ENCODE data around the gene FBXL13.
"Not testable (repeated sequence)": the region's sequence is repeated elsewhere in the genome, so short reads cannot be mapped to it uniquely, and the experiment has no call there.

Gene FBXL13

DNA sequence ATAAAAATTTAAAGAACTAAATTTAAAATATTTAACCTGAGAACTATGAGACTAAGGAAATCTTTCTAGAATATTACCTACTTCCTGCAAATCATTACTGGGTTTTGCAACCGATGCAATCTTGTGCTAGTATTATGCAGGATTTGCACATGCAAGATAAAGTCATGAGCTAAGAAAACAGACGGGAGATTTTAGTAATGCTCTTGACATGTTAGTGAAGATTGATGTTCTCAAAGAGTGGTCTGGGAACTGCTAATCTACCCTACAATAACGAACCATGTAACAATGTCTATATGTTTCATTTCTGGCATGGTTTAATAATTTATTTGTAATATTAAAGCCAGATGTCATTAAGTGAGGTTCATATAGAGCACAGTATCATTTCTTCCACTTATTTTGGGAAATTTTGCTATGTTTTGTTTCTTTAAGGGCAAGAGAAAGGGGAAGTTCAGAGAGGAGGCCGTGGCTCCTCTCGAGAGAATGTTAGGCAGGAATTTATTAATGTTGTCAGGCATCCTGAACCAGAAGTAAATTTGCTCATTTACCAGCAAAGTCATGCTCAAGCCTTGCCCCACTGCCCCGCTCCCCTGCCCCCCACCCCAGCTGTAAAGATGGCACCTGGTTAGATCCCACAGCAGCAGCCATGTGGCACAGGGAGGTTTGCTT, 139.0 kb downstream of the FBXL13 start:
- no peak for DNase-seq (ENCODE audit: low spot score)

DNA sequence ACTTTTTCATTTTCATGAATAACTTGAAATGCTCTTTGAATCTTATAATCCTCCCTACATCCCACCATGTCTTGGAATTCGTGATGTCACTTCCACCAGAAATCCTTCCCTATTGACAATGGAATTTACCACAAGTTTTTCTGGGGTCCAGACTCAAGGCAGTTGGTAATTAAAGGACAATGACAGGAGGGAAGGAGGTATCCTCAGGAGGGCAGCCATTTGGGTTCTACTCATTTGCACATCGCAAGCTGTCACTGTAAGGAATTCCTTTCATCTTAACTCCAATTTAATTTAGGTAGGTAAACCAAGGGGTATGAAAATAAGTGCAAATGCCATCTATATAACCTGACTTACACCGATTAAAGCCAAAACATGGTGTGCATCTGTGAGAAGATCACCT, 139.9 kb downstream of the FBXL13 start:
- no peak for DNase-seq (ENCODE audit: low spot score)

DNA sequence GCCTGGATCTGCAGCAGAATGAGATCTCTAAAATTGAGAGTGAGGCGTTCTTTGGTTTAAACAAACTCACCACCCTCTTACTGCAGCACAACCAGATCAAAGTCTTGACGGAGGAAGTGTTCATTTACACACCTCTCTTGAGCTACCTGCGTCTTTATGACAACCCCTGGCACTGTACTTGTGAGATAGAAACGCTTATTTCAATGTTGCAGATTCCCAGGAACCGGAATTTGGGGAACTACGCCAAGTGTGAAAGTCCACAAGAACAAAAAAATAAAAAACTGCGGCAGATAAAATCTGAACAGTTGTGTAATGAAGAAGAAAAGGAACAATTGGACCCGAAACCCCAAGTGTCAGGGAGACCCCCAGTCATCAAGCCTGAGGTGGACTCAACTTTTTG, 140.4 kb downstream of the FBXL13 start:
- DNase-seq (ENCODE audit: low spot score) = no peak

DNA sequence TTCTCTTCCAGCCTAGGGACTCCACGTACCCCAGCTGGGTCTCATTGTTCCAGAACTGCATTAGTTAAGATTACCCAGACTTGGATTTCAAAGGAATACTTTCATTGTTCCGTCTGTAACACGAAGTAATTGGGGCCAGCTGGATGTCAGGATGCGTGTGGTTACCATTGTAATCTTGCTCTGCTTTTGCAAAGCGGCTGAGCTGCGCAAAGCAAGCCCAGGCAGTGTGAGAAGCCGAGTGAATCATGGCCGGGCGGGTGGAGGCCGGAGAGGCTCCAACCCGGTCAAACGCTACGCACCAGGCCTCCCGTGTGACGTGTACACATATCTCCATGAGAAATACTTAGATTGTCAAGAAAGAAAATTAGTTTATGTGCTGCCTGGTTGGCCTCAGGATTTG, 140.8 kb downstream of the FBXL13 start:
- no peak for DNase-seq (ENCODE audit: low spot score)

DNA sequence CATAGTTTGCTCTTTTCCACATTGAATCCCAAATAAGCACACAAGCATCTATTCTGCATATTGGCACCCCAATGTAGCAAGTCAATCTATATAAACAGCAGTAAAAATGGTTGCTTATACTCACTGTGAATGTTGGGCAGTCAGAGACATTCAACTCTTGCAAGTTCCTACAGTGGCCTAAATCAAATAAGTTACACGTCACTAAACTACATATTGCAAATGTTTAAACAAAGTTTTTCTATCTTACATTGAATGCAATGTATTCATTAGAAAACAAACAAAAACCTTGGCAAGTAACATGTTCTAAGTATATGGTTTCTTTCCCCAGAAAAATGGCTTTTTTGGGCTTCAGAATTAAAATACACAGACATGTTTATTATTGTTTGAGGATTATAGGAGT, 142.8 kb downstream of the FBXL13 start:
- no peak for DNase-seq (ENCODE audit: low spot score)

DNA sequence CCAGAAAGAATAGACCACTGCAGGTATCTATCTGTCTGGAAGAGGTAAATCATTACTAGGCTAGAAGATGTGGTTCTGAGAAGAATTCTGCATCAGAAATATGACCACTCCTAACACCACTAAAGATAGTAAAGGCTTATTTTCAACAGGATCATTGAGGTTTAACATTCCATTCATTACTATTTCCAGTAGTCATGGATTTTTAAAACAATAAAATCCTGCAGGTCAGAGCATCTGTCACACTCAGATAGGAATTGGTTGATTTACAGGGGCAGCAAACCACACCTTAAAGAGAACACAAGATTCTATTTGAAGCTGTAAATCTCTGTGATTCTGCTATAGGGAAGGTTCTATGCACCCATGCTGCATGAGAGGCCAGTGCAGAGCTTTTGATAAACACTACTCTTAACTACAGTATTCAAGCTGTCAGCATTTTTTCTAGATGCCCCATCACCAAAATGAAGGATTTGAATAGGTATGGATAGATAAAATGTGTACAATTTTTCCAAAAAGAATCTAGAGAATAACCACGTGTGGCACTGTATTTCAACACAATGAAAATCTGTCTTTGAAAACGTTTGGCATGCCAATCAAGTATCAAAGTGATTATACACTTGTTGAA, 147.2 kb downstream of the FBXL13 start:
- no peak for DNase-seq (ENCODE audit: low spot score)

DNA sequence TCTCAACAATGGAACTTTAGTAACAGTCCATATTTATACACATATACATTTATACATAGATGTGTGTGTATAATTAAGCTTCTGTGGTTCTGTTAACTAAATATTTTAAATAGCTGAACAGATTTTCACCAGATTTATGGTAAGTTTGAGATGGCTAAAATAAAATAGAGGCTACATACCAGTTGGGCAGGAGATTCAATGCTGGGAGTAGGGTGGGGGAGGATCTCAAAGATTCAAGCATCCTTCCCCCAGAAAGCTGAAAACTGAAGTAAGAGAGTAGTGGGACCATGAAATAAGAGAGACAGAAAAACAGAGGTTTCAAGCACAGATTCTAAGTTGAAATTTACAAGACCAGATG, 147.8 kb downstream of the FBXL13 start:
- no peak for DNase-seq (ENCODE audit: low spot score)

DNA sequence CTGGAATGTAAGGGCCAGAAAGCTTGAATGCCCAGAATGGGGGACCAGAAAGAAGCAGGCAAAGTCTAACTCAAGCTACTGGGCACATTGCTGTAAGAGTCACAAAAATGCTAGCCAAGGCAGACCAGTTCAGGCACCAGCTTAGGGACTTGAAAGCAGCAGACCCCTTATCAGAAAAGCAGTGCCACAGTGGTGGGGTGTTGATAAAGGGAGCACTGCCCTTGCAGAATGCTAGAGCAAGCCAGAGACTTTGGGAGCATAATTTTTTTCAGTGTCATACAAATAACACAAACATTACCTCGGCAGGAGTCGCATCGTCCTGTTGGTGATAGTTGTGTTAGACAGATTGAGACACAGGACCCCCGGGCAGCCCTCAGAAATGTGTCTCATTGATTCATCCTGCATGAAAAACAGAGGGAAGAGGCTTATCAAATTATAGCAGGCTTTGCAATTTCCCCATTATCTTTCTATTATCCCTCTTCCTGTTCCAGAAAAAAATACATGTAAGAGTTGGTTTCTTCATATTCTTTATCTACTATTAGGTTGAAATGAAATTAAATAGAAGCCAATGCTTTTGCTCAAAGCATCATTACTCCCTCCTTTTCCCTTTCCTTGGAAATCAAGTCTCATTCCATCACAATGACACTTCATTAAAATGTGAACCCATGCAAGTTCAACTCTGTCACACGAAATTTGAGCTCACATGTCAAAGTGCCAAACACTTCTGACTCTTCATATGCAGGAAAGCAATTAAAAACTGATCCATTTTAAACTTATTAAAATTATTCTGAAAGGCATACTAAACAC, 148.4 kb downstream of the FBXL13 start:
- no peak for DNase-seq (ENCODE audit: low spot score)

DNA sequence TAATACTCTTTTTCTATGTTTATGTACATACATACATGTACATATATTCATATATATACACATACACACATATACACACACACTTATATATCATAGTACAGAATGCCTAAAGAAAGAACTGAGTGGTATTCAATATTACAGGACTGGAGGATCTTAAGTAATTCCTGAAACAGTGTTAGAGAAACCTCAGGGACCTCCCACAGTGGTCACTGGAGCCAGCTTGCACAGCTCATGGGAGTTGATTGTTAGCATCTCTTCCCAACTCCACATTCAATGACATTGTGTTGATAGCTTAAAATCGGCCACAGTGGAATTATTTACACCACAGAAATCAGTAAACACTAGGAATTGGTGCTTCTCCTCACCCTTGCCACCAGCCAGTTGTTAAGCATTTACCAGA, 155.8 kb downstream of the FBXL13 start:
- no peak for DNase-seq (ENCODE audit: low spot score)

DNA sequence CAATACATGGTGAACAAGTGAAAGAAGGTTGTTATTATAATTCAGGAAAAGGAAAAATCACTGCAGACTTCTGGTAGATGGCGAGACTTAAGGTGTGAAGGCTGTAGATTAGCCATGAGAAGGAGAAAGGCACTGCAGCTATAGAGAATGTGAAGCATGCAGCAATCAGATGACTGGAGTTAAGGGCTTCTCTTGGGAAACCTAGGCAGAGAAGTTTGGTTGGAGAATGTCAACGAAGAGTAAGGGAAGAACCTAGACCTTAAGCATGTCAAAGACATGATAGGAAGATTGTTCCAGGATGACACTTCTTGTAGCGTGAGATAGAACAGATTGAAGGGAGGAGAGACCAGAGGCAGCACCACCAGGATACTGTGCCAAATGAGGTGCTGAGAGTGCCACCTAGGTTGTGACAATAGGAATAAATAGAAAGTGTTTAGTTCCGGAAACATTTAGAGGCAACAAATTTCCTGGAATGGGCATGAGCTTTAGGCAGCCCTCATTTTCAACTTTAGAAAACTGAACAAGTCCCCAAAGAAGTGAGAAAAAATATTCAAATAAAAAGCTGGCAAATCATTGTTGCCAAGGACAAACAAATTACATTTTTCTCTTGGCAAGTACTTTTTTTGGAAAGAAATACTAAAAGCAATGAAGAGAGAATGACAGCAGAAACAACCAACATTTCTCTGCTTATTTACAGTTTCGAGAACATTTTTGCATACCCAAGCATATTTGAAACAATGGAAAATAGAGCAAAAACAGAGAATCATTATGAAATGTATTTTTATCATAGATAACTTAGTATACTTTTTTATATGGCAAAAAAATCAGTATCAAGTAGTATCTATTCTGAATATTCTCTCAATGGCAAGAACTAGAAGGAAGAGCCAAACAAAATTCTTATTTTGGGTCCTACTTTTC, 156.9 kb downstream of the FBXL13 start:
- no peak for DNase-seq (ENCODE audit: low spot score)

DNA sequence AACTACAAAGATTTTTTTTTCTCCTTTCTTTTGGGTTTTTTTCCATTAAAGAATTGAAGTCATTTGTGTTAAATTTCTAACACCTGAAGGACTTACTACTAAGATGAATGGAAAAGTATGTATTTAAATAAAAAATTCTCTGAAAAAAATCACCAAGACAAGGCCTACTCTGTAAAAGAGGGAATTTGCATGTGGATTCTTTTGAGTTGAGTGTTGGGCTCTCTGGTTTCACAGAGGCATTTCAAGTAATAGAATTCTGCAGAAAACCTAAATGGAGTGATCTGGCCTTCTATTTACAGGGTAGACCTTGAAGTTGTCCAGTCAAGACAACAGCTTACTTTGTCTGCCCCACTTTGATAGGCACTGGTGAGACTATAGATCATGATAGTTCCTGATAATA, 157.7 kb downstream of the FBXL13 start:
- no peak for DNase-seq (ENCODE audit: low spot score)

DNA sequence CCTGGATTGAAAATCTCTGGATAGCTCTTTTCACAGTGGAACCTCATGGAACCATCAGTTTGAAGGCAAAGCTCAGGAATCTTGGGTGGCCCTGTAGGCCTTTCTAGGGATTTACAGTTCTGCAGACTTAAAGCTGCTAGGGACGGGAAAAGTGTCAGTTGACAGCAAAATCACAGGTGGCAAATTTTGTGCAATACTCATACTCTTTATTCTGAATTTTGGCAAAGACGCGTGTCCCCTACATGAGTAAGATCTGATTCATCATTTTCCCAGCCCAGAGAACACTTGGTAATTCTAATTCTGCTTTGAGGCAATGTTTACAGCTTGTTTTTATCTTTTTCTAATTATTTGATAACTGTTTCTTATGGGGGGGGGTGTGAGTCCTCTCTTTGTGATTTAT, 158.2 kb downstream of the FBXL13 start:
- DNase-seq (ENCODE audit: low spot score) = no peak

DNA sequence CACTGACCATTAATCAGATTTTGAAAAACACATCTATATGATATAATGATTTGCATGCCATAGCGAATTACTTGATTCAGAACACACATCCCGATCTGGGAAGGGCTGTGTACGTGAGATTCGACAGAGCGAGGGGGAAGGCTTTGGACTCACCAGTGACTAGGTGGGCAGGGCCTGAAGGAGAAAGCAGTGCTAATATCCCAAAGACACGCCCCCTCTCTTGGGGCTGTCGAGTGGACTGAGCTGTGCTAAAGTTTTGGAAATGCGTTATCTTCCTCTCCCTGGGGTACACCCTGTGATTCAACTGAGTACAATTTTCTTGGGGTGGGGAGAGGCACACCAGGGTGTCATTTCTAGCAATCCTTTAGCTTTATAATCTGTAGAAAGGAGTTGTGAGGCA, 160.0 kb downstream of the FBXL13 start:
- DNase-seq (ENCODE audit: low spot score) = no peak

DNA sequence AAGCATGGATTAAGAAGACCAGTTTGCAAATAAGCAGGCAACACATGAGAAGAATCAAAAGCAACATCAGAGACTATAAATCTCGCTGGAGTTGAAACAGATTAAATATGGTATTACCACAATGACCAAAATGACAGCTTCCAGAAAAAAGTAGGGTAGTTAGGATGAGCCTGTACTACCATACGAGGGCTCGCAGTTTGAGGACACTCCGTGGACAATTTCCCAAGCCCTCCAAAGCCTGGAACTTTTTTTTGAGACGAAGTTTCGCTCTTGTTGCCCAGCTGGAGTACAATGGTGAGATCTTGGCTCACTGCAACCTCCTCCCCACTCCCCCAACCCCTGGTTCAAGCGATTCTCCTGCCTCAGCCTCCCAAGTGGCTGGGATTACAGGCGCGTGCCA, 160.8 kb downstream of the FBXL13 start:
- no peak for DNase-seq (ENCODE audit: low spot score)

DNA sequence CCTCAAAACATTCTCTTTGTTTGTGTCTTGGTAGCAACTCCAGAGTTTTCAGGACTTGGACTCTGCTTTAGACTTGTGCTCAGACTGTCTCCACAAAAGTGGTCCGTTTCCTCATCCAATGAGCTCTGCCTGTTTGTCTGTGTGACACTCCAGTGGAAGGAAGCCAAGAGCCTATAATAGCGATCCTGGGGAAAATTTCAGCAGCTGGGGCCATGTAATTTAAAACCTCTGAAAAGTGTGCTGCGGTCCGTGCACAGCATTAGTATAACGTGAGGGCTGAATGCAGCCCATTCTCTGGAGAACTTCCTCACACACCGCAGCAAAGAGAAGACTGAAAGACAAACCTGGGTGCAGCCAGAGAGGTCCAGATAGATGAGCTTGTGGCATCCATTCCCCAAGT, 161.9 kb downstream of the FBXL13 start, which contains the start of gene LRRC17:
TSS of gene LRRC17 (plus strand) at position 259 of the 400 bp plus-strand sequence. CDS start 20,914 bp downstream, outside the sequence.
- no peak for DNase-seq (ENCODE audit: low spot score)

DNA sequence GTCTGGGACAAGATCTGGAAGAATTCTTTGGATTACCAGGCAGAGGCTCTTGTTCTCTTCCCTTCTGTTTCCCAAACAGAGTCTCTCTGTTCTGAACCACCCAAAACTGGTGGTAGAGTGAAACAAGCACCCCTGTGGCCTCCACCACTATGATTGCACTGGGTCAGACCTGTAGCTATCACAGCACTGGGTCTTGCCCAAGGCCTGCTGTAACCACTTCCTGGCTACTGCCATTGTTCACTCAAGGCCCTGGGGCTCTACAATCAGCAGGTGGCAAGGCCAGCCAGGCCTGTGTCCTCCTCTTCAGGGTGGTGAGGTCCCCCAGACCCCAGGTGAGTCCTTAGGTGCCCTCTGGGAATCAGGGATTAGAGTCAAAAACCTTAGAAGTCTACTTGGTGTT, 165.9 kb downstream of the FBXL13 start:
- no peak for DNase-seq (ENCODE audit: low spot score)

DNA sequence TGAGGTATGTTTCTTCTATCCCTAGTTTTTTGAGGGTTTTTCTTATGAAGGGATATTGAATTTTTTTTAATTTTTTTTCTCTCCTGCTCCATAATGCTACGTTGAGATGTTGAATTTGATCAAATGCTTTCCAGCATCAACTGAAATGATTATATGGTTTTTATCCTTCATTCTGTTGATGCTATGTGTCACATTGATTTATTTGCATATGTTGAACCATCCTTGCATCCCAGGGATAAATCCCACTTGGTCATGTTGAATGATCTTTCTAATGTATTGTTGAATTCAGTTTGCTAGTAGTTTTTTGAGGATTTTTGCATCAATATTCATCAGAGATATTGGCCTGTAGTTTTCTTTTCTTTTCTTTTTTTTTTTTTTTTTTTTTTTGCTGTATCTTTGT, 171.0 kb downstream of the FBXL13 start:
- DNase-seq (ENCODE audit: low spot score) = not testable (repeated sequence)

DNA sequence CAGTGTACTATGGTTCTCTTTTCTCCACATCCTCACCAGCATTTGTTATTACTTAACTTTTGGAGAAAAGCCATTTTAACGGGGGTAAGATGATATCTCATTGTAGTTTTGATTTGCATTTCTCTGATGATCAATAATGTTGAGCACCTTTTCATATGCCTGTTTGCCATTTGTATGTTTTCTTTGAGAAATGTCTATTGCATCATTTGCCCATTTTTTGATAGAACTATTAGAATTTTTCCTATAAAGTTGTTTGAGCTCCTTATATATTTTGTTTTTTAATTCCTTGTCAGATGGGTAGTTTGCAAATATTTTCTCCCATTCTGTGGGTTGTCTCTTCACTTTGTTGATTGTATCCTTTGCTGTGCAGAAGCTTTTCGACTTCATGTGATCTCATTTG, 172.5 kb downstream of the FBXL13 start:
- not testable (repeated sequence) for DNase-seq (ENCODE audit: low spot score)

DNA sequence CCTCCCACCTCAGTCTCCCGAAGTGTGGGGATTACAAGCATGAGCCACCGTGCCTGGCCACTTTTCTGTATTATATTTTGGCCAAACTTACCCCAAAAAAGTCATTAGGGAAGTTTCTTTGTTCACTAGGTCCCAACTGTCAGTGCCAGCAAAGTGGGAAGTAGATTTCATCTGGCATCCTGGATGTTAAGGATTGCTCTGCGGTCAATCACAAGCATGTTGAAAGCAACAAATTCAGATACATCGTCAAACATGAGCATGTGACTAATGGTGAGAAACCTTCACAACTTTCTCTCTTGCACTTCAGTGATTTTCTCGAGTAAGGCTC, 176.1 kb downstream of the FBXL13 start:
- DNase-seq (ENCODE audit: low spot score) = no peak

DNA sequence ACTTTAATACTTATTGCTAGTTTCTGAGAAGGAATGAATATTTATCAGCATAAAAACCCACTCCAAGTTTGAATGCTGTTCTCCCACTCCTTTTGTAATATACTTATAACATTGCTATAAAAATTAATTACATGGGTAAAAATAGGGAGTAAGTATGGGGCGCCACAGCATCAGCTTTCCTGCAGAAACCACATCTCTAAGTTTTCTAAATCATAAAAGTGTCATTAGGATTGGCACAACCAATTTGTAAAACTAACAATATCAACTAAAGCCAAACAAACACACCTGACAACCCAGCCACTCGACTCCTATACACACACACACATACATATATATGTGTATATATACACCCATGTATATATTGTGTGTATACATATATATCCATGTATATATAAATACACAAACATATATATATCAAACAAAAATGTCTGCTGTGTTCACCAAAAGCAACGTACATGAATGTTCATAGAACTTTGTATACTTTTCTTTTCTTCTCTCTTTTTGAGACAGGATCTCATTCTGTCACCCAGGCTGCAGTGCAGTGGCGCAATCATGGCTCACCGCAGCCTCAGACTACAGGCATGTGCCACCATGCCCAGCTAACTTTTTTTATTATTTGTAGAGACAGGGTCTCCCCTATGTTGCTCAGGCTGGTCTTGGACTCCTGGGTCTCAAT, 176.6 kb downstream of the FBXL13 start:
- DNase-seq (ENCODE audit: low spot score) = no peak

DNA sequence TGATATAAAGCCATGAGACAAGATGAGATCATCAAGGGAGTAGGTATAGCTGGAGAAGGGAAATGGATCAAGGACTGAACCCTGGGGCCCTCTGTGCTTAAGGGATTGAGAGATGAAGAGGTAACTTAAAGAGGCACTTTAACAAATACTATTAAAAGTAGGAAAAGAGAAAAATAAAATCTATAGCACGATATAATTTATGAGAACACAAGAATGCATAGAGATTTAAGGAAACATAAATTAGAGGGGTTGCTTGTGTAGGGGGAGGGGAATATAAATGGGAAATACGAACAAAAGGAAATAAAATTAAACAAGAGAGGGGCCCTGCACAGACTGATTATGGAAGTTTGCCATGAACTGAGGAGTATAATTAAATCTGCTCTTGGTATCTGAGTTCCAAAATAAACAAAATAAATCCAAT, 177.4 kb downstream of the FBXL13 start:
- DNase-seq (ENCODE audit: low spot score) = no peak

DNA sequence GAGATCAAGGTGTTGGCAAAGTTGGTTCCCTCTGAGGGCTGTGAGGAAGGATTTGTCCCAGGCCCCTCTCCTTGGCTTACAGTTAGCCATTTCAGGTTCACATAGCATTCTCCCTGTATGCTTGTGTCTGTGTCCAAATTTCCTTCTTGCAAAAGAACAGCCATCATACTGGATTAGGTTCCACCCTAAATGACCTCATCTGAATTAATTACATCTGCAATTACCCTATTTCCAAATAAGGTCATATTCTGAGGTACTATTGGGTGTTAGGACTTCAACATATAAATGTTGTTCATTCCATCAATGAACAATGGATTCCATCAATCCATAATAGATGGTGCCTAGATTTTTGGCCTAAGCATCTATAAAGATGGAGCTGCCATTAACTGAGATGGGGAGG, 178.0 kb downstream of the FBXL13 start:
- no peak for DNase-seq (ENCODE audit: low spot score)
